ENCODE data around the gene INSYN2B. TPM values are rescaled to one million over a fixed set of nuclear protein-coding genes. Genes with fewer than 3 reads are reported as not detected.

INSYN2B gene
- total and polyA plus RNA-seq, 4 donors = 0.10 to 0.63 (median 0.12) TPM; not detected in 1

DNA sequence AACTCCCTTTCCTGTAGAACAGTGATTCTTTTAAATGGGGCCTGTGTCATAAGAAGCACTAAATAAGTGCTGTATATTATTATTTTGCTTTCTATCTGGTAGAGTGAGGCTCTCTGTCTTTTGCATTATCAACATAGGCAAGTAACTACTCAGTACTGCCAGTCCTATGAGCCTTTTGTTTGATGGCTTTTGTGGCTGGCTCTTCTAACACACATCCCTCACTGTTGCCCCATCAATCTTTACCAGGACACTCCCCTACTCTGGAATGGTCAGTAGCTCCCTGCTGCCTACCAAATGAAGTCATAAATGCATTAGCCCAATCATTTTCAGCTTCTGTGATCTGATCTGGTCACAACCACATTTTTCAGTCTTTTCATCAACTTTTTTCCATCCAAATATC is 137.6 kb downstream of the INSYN2B start:
- Histone ChIP-seq H3K27ac (ENCODE audit: low read depth in 1 of 2, low read length in 1 of 2) (no peak overlapping the region), H3K27me3 (ENCODE audit: control insufficient read depth in 3 of 3, insufficient read depth in 3 of 3, low read length in 2 of 3) (no peaks in the 10 kb centered on the region), H3K4me3 (no peak overlapping the region), H3K9ac (ENCODE audit: insufficient read depth in 1 of 2, low read length in 2 of 2) (no peak overlapping the region), H3K4me1 (ENCODE audit: control insufficient read depth in 5 of 5, insufficient read depth in 5 of 5, low read length in 5 of 5) (no peaks in the 10 kb centered on the region), H3K9me3 (ENCODE audit: control insufficient read depth in 4 of 4, insufficient read depth in 3 of 4, low read length in 3 of 4) (no peaks in the 10 kb centered on the region), H3K36me3 (ENCODE audit: control insufficient read depth in 4 of 4, insufficient read depth in 4 of 4, low read length in 4 of 4) (peaks cover 0 to 1% (median 0%) of the 10 kb centered on the region in 4 donors)
- TF ChIP-seq, protein P1, sequence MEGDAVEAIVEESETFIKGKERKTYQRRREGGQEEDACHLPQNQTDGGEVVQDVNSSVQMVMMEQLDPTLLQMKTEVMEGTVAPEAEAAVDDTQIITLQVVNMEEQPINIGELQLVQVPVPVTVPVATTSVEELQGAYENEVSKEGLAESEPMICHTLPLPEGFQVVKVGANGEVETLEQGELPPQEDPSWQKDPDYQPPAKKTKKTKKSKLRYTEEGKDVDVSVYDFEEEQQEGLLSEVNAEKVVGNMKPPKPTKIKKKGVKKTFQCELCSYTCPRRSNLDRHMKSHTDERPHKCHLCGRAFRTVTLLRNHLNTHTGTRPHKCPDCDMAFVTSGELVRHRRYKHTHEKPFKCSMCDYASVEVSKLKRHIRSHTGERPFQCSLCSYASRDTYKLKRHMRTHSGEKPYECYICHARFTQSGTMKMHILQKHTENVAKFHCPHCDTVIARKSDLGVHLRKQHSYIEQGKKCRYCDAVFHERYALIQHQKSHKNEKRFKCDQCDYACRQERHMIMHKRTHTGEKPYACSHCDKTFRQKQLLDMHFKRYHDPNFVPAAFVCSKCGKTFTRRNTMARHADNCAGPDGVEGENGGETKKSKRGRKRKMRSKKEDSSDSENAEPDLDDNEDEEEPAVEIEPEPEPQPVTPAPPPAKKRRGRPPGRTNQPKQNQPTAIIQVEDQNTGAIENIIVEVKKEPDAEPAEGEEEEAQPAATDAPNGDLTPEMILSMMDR (IDR thresholded peaks at IDR 0.05; ENCODE audit: control extremely low read depth, extremely low read depth) = no peak
- no peak for ATAC-seq (ENCODE audit: insufficient read depth, low FRiP score)
- DNase-seq = no peak

DNA sequence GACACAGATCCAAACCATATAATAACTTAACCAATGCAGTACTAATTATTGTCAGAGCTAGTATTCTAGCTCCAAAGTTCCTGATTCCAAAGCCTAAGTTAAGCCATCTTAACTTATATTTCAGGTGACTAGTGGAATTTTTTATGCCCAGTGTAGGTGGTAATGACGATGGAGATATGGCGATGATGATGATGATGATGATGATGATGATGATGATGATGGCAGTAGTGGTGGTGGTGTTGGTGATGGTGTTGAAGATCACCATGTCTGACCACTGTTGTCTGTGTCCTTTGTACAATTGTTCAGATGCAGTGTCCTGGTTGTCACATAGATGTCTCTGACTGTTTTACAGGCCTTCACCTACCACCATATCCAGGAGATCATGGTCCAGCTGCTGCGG is 139.9 kb downstream of the INSYN2B start:
- no peak for DNase-seq
- 91 to 93% methylated on average over 3 of the region's 3 CpGs for WGBS, 2 donors

DNA sequence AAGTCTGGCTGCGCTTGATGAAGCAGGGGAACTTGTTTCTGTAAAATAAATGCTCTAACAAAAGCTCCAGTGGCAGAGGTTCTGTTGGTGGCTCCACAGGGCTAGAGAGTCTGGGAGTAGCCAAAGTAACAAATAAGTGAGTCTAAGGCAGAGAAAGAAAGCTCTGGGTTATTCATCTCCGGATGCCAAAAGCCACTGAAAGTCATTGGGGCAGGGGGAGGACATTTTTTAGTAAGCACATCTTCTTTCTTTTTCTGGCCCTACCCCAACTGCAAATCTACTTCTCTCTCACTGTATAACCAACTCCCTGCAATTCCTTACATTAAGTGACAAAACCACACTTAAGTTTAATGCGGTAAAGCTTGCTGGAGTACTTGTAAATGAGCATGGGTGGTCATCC is 141.6 kb downstream of the INSYN2B start:
- Histone ChIP-seq H3K27ac (ENCODE audit: low read depth in 1 of 2, low read length in 1 of 2) (no peak overlapping the region), H3K4me1 (ENCODE audit: control insufficient read depth in 5 of 5, insufficient read depth in 5 of 5, low read length in 5 of 5) (no peaks in the 10 kb centered on the region), H3K9ac (ENCODE audit: insufficient read depth in 1 of 2, low read length in 2 of 2) (no peak overlapping the region), H3K9me3 (ENCODE audit: control insufficient read depth in 4 of 4, insufficient read depth in 3 of 4, low read length in 3 of 4) (no peaks in the 10 kb centered on the region), H3K4me3 (no peak overlapping the region), H3K27me3 (ENCODE audit: control insufficient read depth in 3 of 3, insufficient read depth in 3 of 3, low read length in 2 of 3) (no peaks in the 10 kb centered on the region), H3K36me3 (ENCODE audit: control insufficient read depth in 4 of 4, insufficient read depth in 4 of 4, low read length in 4 of 4) (peaks cover 0 to 2% (median 0%) of the 10 kb centered on the region in 4 donors)
- TF ChIP-seq, protein P1 (IDR thresholded peaks at IDR 0.05; ENCODE audit: control extremely low read depth, extremely low read depth) = no peak
- ATAC-seq (ENCODE audit: insufficient read depth, low FRiP score) (no peak), DNase-seq (no peak)
- 85 to 98% methylated on average over 3 of the region's 3 CpGs for WGBS, 2 donors

More for the DNA sequence above, 139.9 kb downstream of the INSYN2B start:
- Histone ChIP-seq H3K9me3 (ENCODE audit: control insufficient read depth in 4 of 4, insufficient read depth in 3 of 4, low read length in 3 of 4) (no peaks in the 10 kb centered on the region), H3K4me3 (no peak overlapping the region), H3K27me3 (ENCODE audit: control insufficient read depth in 3 of 3, insufficient read depth in 3 of 3, low read length in 2 of 3) (no peaks in the 10 kb centered on the region), H3K4me1 (ENCODE audit: control insufficient read depth in 5 of 5, insufficient read depth in 5 of 5, low read length in 5 of 5) (no peaks in the 10 kb centered on the region), H3K36me3 (ENCODE audit: control insufficient read depth in 4 of 4, insufficient read depth in 4 of 4, low read length in 4 of 4) (peaks cover 0 to 1% (median 0%) of the 10 kb centered on the region in 4 donors), H3K9ac (ENCODE audit: insufficient read depth in 1 of 2, low read length in 2 of 2) (no peak overlapping the region), H3K27ac (ENCODE audit: low read depth in 1 of 2, low read length in 1 of 2) (no peak overlapping the region)
- TF ChIP-seq, protein P1 (IDR thresholded peaks at IDR 0.05; ENCODE audit: control extremely low read depth, extremely low read depth) = no peak
- ATAC-seq (ENCODE audit: insufficient read depth, low FRiP score) = no peak

DNA sequence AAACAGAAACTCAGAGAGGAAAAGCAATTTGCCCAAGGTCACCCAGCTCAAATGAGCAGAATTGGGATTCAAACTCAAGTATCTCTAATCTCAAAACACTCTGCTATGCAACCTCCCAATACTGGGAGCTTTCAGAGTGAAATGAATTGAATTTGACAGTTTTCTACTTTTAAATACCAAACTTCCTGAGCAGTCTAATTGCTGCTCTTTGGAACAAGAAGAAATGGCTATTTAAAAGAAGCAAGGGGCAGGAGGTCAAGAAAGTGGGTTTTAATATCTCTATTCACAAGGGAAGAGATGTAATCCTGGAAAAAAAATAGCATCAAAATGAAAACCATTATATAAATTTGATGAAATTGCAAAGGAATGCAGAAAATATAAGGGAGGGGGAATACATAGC is 142.6 kb downstream of the INSYN2B start:
- peaks cover 0 to 4% (median 0%) of the 10 kb centered on the region in 4 donors for H3K36me3 ChIP-seq (ENCODE audit: control insufficient read depth in 4 of 4, insufficient read depth in 4 of 4, low read length in 4 of 4)
- ATAC-seq (ENCODE audit: insufficient read depth, low FRiP score) = no peak
- DNase-seq = no peak
- no peaks in the 10 kb centered on the region for H3K4me1 ChIP-seq (ENCODE audit: control insufficient read depth in 5 of 5, insufficient read depth in 5 of 5, low read length in 5 of 5)
- no peak overlapping the region for H3K27ac ChIP-seq (ENCODE audit: low read depth in 1 of 2, low read length in 1 of 2)
- H3K27me3 ChIP-seq (ENCODE audit: control insufficient read depth in 3 of 3, insufficient read depth in 3 of 3, low read length in 2 of 3) = no peaks in the 10 kb centered on the region
- no peaks in the 10 kb centered on the region for H3K9me3 ChIP-seq (ENCODE audit: control insufficient read depth in 4 of 4, insufficient read depth in 3 of 4, low read length in 3 of 4)
- H3K9ac ChIP-seq (ENCODE audit: insufficient read depth in 1 of 2, low read length in 2 of 2) = no peak overlapping the region
- H3K4me3 ChIP-seq = no peak overlapping the region
- TF ChIP-seq, protein P1 (IDR thresholded peaks at IDR 0.05; ENCODE audit: control extremely low read depth, extremely low read depth) = no peak
